Large intestine (tissue), 3 donors: ENCODE measurements around the gene RASIP1. TPM values are rescaled to one million over a fixed set of nuclear protein-coding genes. Genes with fewer than 3 reads are reported as not detected.
"Not testable (repeated sequence)": the region's sequence is repeated elsewhere in the genome, so short reads cannot be mapped to it uniquely, and the experiment has no call there.

ENCODE experiments used
- DNase-seq, 2 donors: peaks; one replicate each; pipeline versions ENCODE4 v3.0.0 to v3.0.0-alpha.2; 2013
- H3K27ac ChIP-seq: one replicate; pipeline ENCODE4 v1.5.1; 2013; ENCODE audit warnings: low read length
- H3K27me3 ChIP-seq: 2 replicates; pipeline ENCODE4 v1.6.1; 2013; ENCODE audit warnings: low read length; ENCODE audit not compliant: control insufficient read depth, insufficient read depth
- H3K36me3 ChIP-seq: 2 replicates; pipeline ENCODE4 v1.6.1; 2013; ENCODE audit warnings: low read length; ENCODE audit not compliant: control insufficient read depth, insufficient read depth
- H3K4me1 ChIP-seq: one replicate; pipeline ENCODE4 v1.6.1; 2013; ENCODE audit warnings: low read length; ENCODE audit not compliant: control insufficient read depth, insufficient read depth
- H3K4me3 ChIP-seq: one replicate; pipeline ENCODE4 v1.5.1; 2013; ENCODE audit warnings: low read length
- H3K9me3 ChIP-seq: one replicate; pipeline ENCODE4 v1.6.1; 2013; ENCODE audit warnings: mild to moderate bottlenecking, low read depth, low read length, moderate library complexity; ENCODE audit not compliant: control insufficient read depth
- WGBS: methylation state at CpG from one replicate; pipeline ENCODE4 v1.1.5; 2013; ENCODE audit warnings: low lambda C conversion rate; ENCODE audit not compliant: insufficient coverage; 5-methylcytosine and 5-hydroxymethylcytosine counted together
- polyA plus RNA-seq: library from polyadenylated mRNA; unstranded; fragments of 120-200 nt; gene quantifications from one replicate; pipeline ENCODE4 v1.2.1, GENCODE V29; 2013

Gene RASIP1
- polyA plus RNA-seq, 1 donor: 6.9 TPM

GRCh38 chr19:48728911-48729664 is 11.3 kb downstream of the RASIP1 start:
- Histone ChIP-seq H3K4me1 (no peaks in the 10 kb centered on the region), H3K27me3 (no peaks in the 10 kb centered on the region), H3K9me3 (peaks cover 6% of the 10 kb centered on the region), H3K27ac (no peak overlapping the region), H3K4me3 (no peak overlapping the region), H3K36me3 (no peaks in the 10 kb centered on the region)
- peak in 1 of 2 donors; percentile 25 for DNase-seq
- 80% methylated on average over 1 of the region's 77 CpGs for WGBS

- Histone ChIP-seq H3K9me3 (peaks cover 6% of the 10 kb centered on the region), H3K4me3 (no peak overlapping the region), H3K27me3 (no peaks in the 10 kb centered on the region), H3K27ac (no peak overlapping the region), H3K36me3 (no peaks in the 10 kb centered on the region), H3K4me1 (no peaks in the 10 kb centered on the region)
- WGBS: no CpG with 5 or more reads among the region's 2 CpGs
- DNase-seq: no peak
These were observed 13.9 kb downstream of the RASIP1 start for GRCh38 chr19:48726556-48726955.

GRCh38 chr19:48724796-48725753 is 15.3 kb downstream of the RASIP1 start:
- Histone ChIP-seq H3K27ac (peak overlapping the region; percentile 46), H3K27me3 (no peaks in the 10 kb centered on the region), H3K4me1 (peaks cover 4% of the 10 kb centered on the region), H3K4me3 (no peak overlapping the region), H3K9me3 (peaks cover 6% of the 10 kb centered on the region), H3K36me3 (no peaks in the 10 kb centered on the region)
- peak in 1 of 2 donors; percentile 70 for DNase-seq
- no CpG with 5 or more reads among the region's 11 CpGs for WGBS

GRCh38 chr19:48722196-48722708 is 18.2 kb downstream of the RASIP1 start:
- peaks cover 3% of the 10 kb centered on the region for H3K9me3 ChIP-seq
- no CpG with 5 or more reads among the region's 11 CpGs for WGBS
- no peak overlapping the region for H3K27ac ChIP-seq
- H3K4me3 ChIP-seq: no peak overlapping the region
- no peak for DNase-seq
- no peaks in the 10 kb centered on the region for H3K36me3 ChIP-seq
- H3K27me3 ChIP-seq: no peaks in the 10 kb centered on the region
- H3K4me1 ChIP-seq: peaks cover 24% of the 10 kb centered on the region

- peak; percentile 99 to 100 for DNase-seq
- Histone ChIP-seq H3K4me1 (peaks cover 34% of the 10 kb centered on the region), H3K27ac (peak overlapping the region; percentile 65), H3K27me3 (no peaks in the 10 kb centered on the region), H3K9me3 (peaks cover 3% of the 10 kb centered on the region), H3K36me3 (no peaks in the 10 kb centered on the region), H3K4me3 (peak overlapping the region; percentile 48)
- no CpG with 5 or more reads among the region's 42 CpGs for WGBS
These were observed 19.7 kb downstream of the RASIP1 start for GRCh38 chr19:48720613-48721296.

- H3K4me1 ChIP-seq: peaks cover 39% of the 10 kb centered on the region
- peak overlapping the region; percentile 65 for H3K27ac ChIP-seq
- peaks cover 3% of the 10 kb centered on the region for H3K9me3 ChIP-seq
- whole genome bisulfite sequencing: no CpG with 5 or more reads among the region's 12 CpGs
- peak overlapping the region; percentile 48 for H3K4me3 ChIP-seq
- H3K27me3 ChIP-seq: no peaks in the 10 kb centered on the region
- no peaks in the 10 kb centered on the region for H3K36me3 ChIP-seq
- DNase-seq: no peak
These were observed 20.2 kb downstream of the RASIP1 start for GRCh38 chr19:48720251-48720612.

- no peaks in the 10 kb centered on the region for H3K27me3 ChIP-seq
- WGBS: 33% methylated on average over 1 of the region's 33 CpGs
- H3K27ac ChIP-seq: peak within 1 kb of the TSS; percentile 65
- H3K9me3 ChIP-seq: peaks cover under 1% of the 10 kb centered on the region
- peaks cover 42% of the 10 kb centered on the region for H3K4me1 ChIP-seq
- H3K4me3 ChIP-seq: peak within 1 kb of the TSS; percentile 48
- peak in 1 of 2 donors; percentile 59 for DNase-seq
- H3K36me3 ChIP-seq: no peaks in the 10 kb centered on the region
These were observed 20.9 kb downstream of the RASIP1 start, which contains the start of gene MAMSTR for GRCh38 chr19:48719263-48720171. Gene MAMSTR (minus strand): TSS chr19:48719725. CDS start chr19:48719031, 694 bp downstream.

- WGBS: no CpG with 5 or more reads among the region's 15 CpGs
- H3K27ac ChIP-seq: peak overlapping the region; percentile 10
- no peaks in the 10 kb centered on the region for H3K9me3 ChIP-seq
- DNase-seq: no peak
- peaks cover 42% of the 10 kb centered on the region for H3K4me1 ChIP-seq
- H3K4me3 ChIP-seq: peak overlapping the region; percentile 48
- H3K27me3 ChIP-seq: no peaks in the 10 kb centered on the region
- no peaks in the 10 kb centered on the region for H3K36me3 ChIP-seq
These were observed 21.6 kb downstream of the RASIP1 start for GRCh38 chr19:48718711-48719231.

GRCh38 chr19:48718106-48718505 is 22.3 kb downstream of the RASIP1 start:
- H3K4me1 ChIP-seq: peaks cover 47% of the 10 kb centered on the region

More at GRCh38 chr19:48718106-48718505, 22.3 kb downstream of the RASIP1 start:
- not testable (repeated sequence) for H3K36me3 ChIP-seq, H3K27ac ChIP-seq, H3K9me3 ChIP-seq, H3K27me3 ChIP-seq, DNase-seq, H3K4me3 ChIP-seq
- WGBS: 100% methylated on average over 3 of the region's 13 CpGs
